Activated CD8-positive, alpha-beta memory T cell treated with anti-CD3 and anti-CD28 coated beads for 24 hours (primary cell): ENCODE data around the gene ADGRB3.
"Not testable (repeated sequence)": the region's sequence is repeated elsewhere in the genome, so short reads cannot be mapped to it uniquely, and the experiment has no call there.

Source experiments
- DNase-seq: peaks from one replicate; pipeline ENCODE4 v3.0.0-alpha.2; 2020

Gene ADGRB3

GRCh38 chr6:68859233-68859632 lies 224.2 kb downstream of the ADGRB3 start:
- DNase-seq = no peak

- no peak for DNase-seq
These were observed 233.6 kb downstream of the ADGRB3 start for GRCh38 chr6:68868646-68869045.

GRCh38 chr6:68873236-68873635 lies 238.2 kb downstream of the ADGRB3 start:
- no peak for DNase-seq

- DNase-seq = no peak
These were observed 239.7 kb downstream of the ADGRB3 start for GRCh38 chr6:68874747-68875146.

GRCh38 chr6:68875403-68875802 lies 240.3 kb downstream of the ADGRB3 start:
- DNase-seq = no peak

- DNase-seq = no peak
These were observed 241.9 kb downstream of the ADGRB3 start for GRCh38 chr6:68876792-68877493.

GRCh38 chr6:68880050-68880813 lies 245.2 kb downstream of the ADGRB3 start:
- DNase-seq = no peak

GRCh38 chr6:68883325-68883724 lies 248.2 kb downstream of the ADGRB3 start:
- DNase-seq = not testable (repeated sequence)

- no peak for DNase-seq
These were observed 256.3 kb downstream of the ADGRB3 start for GRCh38 chr6:68891419-68891818.

GRCh38 chr6:68892452-68892851 lies 257.4 kb downstream of the ADGRB3 start:
- no peak for DNase-seq

- no peak for DNase-seq
These were observed 260.8 kb downstream of the ADGRB3 start for GRCh38 chr6:68895929-68896328.

GRCh38 chr6:68901044-68901443 lies 266.0 kb downstream of the ADGRB3 start:
- DNase-seq = no peak

GRCh38 chr6:68911334-68911733 lies 276.3 kb downstream of the ADGRB3 start:
- DNase-seq = no peak

GRCh38 chr6:68911811-68912210 lies 276.7 kb downstream of the ADGRB3 start:
- DNase-seq = no peak

- DNase-seq = not testable (repeated sequence)
These were observed 277.7 kb downstream of the ADGRB3 start for GRCh38 chr6:68912805-68913204.

- DNase-seq = no peak
These were observed 280.5 kb downstream of the ADGRB3 start for GRCh38 chr6:68915586-68915985.

GRCh38 chr6:68919537-68919936 lies 284.5 kb downstream of the ADGRB3 start:
- no peak for DNase-seq

GRCh38 chr6:68941345-68941744 lies 306.3 kb downstream of the ADGRB3 start:
- no peak for DNase-seq

- DNase-seq = no peak
These were observed 312.6 kb downstream of the ADGRB3 start for GRCh38 chr6:68947721-68948120.

- DNase-seq = no peak
These were observed 316.2 kb downstream of the ADGRB3 start for GRCh38 chr6:68951270-68951669.

GRCh38 chr6:68958327-68958726 lies 323.2 kb downstream of the ADGRB3 start:
- DNase-seq = no peak

GRCh38 chr6:68967549-68968300 lies 332.6 kb downstream of the ADGRB3 start:
- peak; percentile 62 for DNase-seq

GRCh38 chr6:68968301-68968649 lies 333.2 kb downstream of the ADGRB3 start:
- no peak for DNase-seq

GRCh38 chr6:68973066-68973465 lies 338.0 kb downstream of the ADGRB3 start:
- no peak for DNase-seq
